ENCODE data around the gene RBM28.

Gene RBM28

DNA sequence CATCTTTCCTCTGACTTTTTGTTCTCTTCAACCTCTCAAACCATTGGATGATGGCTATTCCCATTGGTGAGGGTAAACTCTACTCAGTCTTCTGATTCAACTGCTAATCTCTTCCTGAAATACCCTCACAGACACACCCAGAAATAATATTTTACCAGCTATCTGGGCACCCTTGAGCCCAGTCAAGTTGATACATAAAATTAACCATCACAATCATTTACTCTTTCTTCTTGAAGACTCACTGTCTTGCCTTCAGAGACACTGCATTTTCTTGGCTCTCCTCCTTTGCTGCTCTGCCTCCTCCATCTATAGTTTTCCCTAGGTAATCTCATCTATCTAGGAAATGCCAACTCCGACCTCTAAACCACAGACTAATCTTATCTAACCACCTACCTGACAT, 30.3 kb upstream of the RBM28 start:
- DNase-seq (ENCODE audit: low read depth in 1 of 2, low spot score in 1 of 2) = no peak

DNA sequence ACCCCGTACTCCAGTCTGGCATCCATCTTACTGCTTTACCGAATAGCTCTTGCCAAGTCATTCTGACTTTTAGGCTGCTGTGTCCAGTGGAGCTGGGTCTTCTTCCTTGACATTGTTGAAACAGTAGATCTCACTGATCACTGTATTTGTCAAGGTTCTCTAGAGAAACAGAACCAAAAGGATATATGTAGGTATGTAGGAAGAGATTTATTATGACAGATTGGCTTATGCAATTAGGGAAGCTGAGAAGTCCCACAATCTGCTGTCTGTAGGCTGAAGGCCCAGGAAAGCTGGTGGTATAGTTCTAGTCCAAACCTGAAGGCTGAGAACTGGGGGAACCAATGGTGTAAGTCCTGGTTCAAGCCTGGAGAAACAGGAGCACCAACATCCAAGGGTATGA, 29.9 kb upstream of the RBM28 start:
- no peak for DNase-seq (ENCODE audit: low read depth in 1 of 2, low spot score in 1 of 2)

DNA sequence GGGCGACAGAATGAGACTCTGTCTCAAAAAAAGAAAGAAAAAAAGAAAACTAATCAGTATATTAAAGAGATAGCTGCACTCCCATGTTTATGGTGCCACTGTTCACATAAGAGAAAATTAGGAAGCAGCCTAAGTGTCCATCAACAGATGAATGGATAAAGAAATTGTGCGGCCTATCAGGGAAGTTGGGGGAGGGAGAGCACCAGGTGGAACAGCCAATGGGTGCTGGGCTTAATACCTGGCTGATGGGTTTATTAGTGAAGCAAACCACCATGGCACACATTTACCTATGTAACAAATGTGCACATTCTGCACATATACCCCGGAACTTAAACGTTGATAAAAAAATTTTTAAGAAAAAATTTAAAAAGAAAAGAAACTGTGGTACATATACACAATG, 26.8 kb upstream of the RBM28 start:
- DNase-seq (ENCODE audit: low read depth in 1 of 2, low spot score in 1 of 2) = no peak

DNA sequence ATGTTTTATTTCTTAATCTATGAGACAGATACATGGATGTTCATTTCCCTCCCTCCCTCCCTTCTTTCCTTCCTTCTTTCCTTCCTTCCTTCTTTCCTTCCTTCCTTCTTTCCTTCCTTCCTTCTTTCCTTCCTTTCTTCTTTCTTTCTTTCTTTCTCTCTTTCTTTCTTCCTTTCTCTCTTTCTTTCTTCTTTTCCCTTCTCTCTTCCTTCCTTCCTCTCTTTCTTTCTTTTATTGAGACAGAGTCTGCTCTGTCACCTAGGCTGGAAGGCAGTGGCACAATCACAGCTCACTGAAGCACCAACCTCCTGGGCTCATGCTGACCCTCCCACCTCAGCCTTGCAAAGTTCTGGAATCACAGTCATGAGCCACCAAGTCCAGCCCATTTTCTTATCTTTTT, 23.3 kb upstream of the RBM28 start:
- no peak for DNase-seq (ENCODE audit: low read depth in 1 of 2, low spot score in 1 of 2)

DNA sequence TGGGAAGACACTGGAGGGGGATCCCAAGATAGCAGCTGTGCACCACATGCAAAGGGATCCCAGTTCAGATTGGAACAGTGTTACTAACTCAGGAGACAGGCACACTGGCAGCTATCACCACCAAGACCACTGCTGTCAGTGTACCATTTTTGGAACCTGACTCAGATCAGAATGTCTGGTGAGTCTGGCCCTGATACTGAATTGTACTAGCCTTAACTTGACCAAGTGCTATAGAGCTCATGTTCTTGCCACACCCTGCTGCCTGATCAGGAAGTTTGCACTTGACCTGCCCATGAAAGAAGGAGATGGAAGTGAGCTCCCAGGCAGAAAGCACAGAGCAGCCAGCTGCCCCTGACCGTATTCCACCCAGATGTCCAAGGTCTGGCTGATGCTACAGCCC, 22.6 kb upstream of the RBM28 start:
- no peak for DNase-seq (ENCODE audit: low read depth in 1 of 2, low spot score in 1 of 2)

DNA sequence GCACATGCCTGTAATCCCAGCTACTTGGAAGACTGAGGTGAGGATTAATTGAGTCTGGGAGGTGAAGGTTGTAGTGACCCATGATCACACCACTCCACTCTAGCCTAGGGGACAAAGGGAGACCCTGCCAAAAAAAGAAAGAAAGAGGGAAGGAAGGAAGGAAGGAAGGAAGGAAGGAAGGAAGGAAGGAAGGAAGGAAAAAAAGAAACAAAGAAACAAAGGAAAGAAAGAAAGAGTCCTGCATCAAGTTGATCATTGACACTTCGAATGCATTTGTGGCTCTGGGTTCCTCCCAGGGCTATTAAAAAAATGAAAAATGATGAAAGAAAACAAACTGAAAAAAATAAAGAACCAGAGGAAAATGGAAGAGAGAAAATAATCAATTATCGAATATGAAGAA, 21.7 kb upstream of the RBM28 start:
- no peak for DNase-seq (ENCODE audit: low read depth in 1 of 2, low spot score in 1 of 2)

DNA sequence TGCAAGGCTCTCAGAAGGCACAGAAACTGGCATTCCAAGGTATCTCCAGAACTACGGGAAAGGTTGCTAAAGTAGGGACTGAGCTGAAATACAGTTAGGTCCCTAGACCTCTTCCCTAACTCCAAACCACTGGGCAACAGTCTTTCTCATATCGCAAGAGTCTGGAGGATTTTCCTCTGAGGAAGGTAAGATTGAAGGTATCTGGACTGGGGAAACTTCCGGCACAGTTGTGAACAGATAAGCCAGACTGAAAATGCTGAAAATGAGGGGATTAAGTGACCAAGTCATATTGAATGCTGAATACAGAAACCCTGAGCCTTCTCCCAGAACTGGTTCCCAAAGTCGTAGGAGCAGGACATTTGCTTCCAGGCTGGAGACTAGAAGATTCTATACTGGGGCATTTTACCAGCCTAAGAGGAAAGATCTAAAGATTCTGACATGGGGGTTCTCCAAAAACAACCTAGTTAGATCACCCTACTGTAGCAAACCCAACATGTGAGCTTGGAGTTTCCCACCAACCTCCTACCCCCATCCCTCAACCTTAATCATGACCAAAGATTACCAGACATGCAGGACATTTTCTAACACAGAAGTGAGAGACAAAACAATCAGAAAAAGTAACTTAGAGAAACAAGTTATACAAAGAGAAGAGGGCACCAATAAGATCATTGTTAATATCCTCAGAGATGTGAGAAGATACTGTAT, 20.6 kb upstream of the RBM28 start:
- DNase-seq (ENCODE audit: low read depth in 1 of 2, low spot score in 1 of 2) = no peak

DNA sequence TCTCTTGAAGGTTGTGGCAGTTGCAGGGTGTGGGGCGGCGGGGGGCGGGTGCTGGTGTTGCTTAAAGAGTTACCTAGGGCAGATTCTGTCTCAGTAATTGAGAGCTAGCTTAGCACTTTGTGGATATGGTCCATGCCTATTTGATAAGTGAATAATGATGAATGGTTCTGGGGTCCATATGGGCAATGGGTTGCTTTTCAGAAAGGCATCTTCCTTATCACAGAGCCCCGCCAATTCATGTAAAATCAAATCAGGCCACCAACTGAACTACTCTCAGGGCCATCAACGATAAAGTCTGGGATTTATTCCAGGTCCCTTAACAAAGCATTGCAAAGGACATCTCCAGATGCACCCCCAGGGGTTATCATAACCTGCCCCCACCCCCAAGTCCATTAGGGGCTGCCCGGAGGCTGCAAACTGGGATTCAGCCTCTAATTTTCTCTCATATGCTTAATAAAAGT, 19.6 kb upstream of the RBM28 start:
- no peak for DNase-seq (ENCODE audit: low read depth in 1 of 2, low spot score in 1 of 2)

DNA sequence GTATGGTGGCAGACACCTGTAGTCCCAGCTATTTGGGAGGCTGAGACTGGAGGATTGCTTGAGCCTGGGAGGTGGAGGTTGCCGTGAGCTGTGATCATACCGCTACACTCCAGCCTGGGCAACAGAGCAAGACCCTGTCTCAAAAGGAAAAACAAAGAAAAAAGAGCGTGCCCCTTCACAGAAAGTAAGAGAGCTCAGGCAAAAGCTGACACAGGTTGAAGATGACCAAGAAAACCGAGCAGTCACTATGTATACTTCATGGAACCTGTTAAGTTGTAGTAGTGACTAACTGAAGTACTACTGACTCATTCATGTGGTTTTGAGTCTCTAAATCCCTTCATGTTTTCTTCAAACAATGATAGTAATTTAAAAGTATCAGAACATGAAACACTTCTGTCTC, 19.0 kb upstream of the RBM28 start:
- no peak for DNase-seq (ENCODE audit: low read depth in 1 of 2, low spot score in 1 of 2)

DNA sequence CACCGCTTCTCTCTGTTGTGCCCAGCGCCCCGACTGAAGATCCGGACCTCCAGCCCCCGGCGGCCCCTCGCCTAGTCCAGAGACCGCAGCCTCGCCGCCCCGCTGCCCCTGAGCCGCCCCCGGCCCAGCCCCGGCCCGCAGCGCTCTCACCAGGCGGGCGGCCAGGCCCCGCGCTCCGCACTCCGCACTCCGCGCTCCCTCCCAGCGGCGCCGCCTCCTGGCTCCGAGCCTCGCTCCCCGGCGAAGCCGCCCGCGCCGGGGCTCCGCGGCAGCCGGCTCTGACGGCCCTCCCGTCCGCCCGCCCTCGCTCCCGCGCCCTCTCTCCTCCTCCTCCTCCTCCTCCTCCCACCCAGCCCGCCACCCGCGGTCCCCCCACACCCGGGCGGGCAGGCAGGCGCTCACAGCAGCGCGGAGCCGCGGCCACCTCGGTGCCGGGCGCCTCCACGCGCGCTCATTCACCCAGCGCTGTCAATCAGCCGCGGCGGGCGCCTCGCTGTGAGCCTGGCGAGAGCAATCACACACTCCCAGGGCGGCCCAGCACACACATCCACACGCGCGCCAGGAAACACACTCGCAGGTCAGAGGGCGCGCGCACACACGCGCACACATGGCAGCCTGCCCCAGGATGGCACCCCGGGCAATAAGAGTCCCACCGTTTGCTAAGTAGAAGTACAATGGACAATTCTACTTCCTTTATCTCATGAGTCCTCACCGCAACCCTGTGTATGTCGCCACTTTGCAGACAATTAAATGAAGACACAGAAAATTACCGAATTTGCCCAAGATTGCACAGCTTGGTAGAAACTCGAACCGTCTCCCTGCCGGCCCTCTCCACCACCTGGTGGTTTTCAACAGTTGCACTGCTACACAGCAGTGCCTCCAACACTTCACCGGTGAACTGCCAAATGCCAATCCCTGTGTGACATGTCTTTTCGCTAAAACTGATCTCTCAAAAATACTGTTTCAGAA, 18.0 kb upstream of the RBM28 start, which contains the start of gene PRRT4:
TSS of gene PRRT4 (minus strand) at position 280 of the 969 bp plus-strand sequence.
- no peak for DNase-seq (ENCODE audit: low read depth in 1 of 2, low spot score in 1 of 2)

DNA sequence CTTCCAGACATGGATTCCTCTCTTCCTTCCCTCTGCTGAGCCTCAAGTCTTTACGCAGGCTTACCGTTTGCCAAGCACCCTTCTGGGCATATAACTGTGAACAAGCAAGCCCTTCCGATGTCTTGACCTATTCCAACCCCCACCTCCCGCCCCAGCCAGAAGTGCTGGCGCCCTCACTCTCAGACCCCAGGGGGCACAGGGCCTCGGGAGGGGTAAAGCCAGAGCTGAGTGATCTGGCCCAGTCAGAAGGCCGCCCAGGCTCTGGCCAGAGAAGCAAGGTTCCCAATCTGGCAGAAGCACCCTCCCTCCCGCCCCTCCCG, 16.6 kb upstream of the RBM28 start:
- DNase-seq (ENCODE audit: low read depth in 1 of 2, low spot score in 1 of 2) = no peak

DNA sequence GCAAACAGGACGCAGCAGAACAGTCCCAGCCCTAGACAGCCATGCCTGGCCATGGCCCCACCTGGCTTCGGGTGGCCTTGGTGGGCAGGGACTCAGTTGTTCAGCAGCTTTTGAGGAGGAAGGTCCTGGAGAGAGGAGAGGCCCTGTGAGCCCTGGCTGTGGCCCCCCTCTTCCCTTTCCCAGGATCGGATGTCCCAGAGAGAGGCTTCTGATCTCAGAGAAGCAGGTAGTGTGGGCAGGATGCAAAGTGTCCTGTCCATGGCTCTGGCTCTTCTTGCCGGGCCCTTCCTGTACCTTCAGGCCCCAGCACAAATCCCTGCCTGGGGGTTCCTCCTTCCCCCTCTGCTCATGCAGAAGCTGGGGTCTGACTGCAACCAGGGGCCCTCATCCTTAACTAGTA, 16.2 kb upstream of the RBM28 start:
- no peak for DNase-seq (ENCODE audit: low read depth in 1 of 2, low spot score in 1 of 2)

DNA sequence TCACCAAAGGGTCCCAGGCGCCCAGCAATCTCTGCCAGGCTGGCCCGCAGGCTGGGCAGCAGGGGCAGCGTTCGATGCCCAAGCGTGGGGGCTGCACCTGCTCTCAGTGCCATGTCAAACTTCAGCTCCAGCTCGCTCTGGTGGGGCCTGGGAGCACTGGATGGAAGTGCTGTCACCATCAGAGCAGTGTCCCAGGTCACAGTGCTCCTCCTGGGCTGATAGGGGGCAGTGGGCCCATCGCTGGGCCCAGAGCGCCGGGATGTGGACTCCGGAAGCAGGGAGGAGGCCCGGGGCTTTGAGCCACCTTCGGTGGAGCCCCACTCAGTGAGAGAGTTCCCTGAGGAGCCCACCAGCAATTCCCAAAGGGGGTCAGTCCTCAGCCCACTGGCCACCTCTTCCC, 15.6 kb upstream of the RBM28 start:
- DNase-seq (ENCODE audit: low read depth in 1 of 2, low spot score in 1 of 2) = no peak

DNA sequence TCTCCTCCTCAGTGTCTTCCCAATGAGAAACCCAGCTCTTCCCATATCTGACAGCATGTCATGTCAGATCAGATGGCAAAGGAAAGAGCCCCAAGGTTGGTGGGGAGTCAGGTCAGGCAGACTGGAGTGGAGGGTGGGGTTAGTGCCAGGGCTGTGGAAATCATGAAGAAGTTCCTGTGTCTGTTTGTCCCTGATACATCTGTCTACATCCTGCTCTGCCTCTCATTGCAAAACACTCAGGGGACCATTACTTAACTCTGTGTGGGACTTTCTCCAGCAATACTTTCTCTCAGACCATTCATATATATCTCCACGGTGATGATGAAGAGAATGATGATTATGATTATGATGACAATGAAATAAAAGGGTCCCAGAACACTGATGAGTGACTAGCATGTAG, 14.5 kb upstream of the RBM28 start:
- no peak for DNase-seq (ENCODE audit: low read depth in 1 of 2, low spot score in 1 of 2)

DNA sequence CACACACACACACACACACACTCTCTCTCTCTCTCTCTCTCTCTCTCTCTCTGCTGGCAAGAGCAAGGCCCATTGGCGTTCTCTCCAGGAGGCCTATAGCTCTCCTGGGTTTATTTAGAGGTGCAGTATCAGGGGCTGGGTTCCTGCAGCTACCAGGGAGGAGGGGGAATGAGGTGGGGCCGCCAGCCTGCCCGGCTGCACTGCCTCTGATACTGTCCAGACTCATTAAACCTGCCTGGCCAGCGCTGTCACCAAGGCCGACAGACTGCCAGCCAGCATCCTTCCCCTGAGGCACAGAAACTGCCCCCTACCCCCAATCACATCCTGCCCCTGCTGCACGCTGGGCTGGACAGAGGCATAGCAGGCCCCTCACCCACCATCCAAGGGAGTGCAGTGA, 13.5 kb upstream of the RBM28 start:
- no peak for DNase-seq (ENCODE audit: low read depth in 1 of 2, low spot score in 1 of 2)

DNA sequence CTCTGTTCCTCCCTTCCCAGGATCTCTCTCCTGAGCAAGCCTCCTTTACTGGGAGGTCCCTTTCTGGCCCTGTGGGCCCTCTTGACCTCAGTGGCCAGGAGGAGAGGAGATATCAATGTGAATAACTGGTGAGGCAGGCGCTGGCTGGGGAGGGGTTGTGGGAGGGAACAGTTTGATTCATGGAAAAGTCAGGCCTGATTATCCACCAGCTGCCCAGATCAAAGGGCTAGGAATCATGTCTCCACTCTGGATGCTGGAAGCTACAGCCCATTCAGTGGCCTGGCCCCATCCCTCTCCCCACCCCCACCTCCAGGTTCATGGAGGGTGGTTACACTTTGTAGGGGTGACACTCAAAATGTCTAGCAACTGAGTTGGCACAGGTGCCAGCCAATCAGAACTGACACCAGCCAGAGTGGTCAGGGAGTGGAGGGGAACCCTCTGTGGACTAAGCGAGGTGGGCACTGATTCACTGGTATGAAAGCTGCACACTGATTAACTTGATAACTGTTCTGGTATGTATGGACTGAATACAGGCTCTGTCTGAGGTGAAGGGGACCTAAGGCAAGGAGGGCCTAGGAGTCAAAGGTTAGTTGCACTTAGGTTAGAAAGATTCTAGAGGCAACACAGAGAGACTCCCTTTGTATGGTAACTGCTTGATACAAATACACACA, 13.0 kb upstream of the RBM28 start:
- no peak for DNase-seq (ENCODE audit: low read depth in 1 of 2, low spot score in 1 of 2)

DNA sequence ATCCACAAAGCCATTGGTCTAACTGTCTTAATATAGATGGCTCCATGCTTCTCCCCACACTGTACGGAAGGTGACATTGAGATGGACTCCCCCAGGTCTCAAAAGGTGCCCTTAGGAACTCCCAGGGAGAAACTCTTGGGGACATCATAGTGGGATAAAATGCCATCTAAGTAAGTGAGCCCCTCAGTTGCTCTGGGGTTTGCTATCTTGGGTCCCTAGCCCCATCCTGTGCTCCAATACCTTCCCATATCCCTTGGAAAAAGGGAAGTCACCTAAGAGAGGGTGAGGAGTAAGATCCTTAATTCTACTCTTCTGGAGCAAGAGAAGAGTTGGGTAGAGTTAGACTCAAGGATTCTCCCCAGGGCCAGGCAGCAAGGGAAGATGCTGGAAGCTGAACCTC, 9.9 kb upstream of the RBM28 start:
- no peak for DNase-seq (ENCODE audit: low read depth in 1 of 2, low spot score in 1 of 2)

DNA sequence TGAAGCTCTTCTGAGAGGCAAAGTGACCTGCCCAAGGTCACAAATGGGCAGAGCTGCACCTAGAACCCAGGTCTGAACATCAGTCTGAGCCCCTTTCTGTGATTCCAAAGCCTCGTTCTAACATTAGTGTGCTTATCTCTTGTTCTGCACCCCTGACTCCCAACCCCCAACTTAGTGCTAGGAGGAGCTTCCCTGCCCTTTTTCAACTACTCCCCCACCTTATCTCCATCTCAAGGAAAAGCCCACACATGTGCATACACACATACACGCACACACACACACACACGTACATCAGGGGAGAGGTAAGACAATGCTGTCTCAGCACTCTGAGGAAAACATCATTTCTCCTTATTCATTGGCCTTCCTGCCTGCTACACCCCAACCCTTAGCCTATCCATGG, 9.5 kb upstream of the RBM28 start:
- DNase-seq (ENCODE audit: low read depth in 1 of 2, low spot score in 1 of 2) = no peak

DNA sequence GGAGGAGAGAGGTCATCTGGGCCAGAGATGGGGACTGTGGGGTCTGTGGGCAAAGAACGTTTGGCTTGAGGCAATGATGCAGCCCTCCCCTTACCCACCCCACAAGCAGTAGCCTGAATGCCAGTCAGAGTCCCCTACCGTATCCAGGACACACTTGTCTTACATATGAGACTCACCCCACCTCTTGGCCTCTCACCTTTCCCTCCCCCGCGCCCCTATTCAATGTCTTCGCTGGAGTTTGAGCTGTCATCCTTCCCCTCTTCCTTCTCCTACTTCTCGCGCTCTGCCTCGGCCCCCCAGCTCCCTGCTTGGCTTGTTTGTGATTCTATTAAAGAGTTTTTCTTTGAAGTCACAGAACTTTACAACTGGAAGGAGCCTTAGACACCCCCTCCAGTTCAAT, 8.9 kb upstream of the RBM28 start:
- no peak for DNase-seq (ENCODE audit: low read depth in 1 of 2, low spot score in 1 of 2)

DNA sequence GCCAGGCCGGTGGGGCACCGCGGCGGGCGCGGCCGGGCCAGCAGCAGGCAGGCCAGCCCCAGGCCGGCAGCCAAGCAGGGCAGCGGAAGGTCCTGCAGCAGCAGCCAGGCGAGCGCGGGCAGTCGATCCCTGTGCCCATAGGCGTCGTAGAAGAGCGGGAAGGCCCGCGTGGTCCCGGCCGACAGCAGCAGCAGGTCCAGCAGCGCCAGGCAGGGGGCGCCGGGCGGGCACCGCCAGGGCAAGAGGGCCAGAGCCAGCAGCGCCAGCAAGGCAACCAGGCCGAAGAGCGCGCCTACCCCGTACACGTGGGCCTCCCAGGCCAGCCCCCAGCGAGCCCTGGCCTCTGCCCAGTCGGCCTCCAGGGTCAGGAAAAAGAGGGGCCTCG, 8.4 kb upstream of the RBM28 start:
- no peak for DNase-seq (ENCODE audit: low read depth in 1 of 2, low spot score in 1 of 2)

DNA sequence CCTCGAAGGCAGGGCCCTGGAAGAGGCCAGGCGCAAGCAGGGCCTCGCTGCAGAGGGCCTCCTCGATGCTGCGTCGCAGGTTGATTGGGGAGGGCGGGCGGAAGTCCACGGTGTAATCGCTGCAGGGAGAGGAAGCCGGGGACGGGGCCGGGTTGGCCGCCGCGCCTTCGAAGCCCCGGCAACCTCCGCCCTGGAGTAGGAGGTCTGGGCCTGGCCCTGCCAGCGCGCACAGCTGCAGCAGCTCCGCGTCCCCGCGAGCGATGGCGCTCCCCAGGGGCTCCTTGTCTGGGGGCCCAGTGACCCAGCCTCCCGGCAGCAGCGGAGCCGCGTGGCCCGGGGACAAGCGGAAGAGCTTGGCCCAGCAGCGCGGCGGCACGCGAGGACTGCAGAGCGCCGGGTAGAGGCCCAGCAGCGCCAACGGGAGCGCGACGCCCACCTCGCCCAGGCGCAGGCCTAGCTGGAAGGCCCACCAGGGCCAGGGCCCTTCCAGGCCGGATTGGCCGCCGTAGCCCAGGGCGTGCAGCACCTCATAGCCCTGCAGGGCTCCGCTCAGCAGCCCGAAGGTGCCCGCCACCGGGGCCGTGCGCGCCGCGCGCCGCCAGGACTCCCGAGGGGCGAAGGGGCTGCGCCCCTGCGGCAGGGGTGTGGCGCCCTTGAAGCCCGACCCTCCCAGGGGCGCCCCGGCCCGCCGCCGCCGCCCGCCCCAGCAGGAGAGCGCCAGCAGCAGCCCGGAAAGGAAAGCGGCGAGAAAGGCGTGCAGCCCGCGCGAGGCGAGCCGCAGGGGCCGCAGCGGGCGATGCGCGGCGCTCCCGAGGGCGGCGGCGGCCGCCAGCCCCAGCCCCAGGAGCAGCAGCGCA, 7.8 kb upstream of the RBM28 start:
- no peak for DNase-seq (ENCODE audit: low read depth in 1 of 2, low spot score in 1 of 2)
